Dermis microvascular lymphatic vessel endothelial cell (primary cell): Measurements from ENCODE around the gene TANGO6. TPM values are rescaled to one million over a fixed set of nuclear protein-coding genes. Genes with fewer than 3 reads are reported as not detected.
A peak's percentile ranks its signal among the peaks of the same experiment; 100 is the strongest.
"Not testable (repeated sequence)": the region's sequence is repeated elsewhere in the genome, so short reads cannot be mapped to it uniquely, and the experiment has no call there.

Experiments used
- DNase-seq, 2 donors: peaks; one replicate each; pipeline versions ENCODE4 v3.0.0 to v3.0.0-alpha.2; 2010; ENCODE audit warnings: low read depth in 2 of 2
- total RNA-seq: library from RNA; depleted of rRNA; stranded (reverse); fragments of >200 nt; gene quantifications from 2 replicates; pipeline ENCODE4 v1.2.1, GENCODE V29; 2014

Gene TANGO6
- total RNA-seq, 1 donor from 2014 or later = 15.1 TPM

- DNase-seq = no peak
These were observed 272.5 kb downstream of the TANGO6 start for GRCh38 chr16:69115837-69116236.

GRCh38 chr16:69116256-69116875 lies 273.0 kb downstream of the TANGO6 start:
- DNase-seq = no peak

GRCh38 chr16:69116906-69117305 lies 273.6 kb downstream of the TANGO6 start:
- DNase-seq = no peak

- no peak for DNase-seq
These were observed 275.1 kb downstream of the TANGO6 start for GRCh38 chr16:69118468-69118867.

- no peak for DNase-seq
These were observed 275.7 kb downstream of the TANGO6 start for GRCh38 chr16:69118994-69119393.

GRCh38 chr16:69119536-69119935 lies 276.2 kb downstream of the TANGO6 start:
- no peak for DNase-seq

GRCh38 chr16:69120096-69120664 lies 276.8 kb downstream of the TANGO6 start:
- no peak for DNase-seq

GRCh38 chr16:69123910-69124309 lies 280.6 kb downstream of the TANGO6 start:
- DNase-seq = peak; percentile 70 to 77

GRCh38 chr16:69124406-69124805 lies 281.1 kb downstream of the TANGO6 start:
- DNase-seq = not testable (repeated sequence)

GRCh38 chr16:69124961-69125360 lies 281.6 kb downstream of the TANGO6 start:
- not testable (repeated sequence) for DNase-seq

- DNase-seq = peak; percentile 56 to 58
These were observed 282.9 kb downstream of the TANGO6 start for GRCh38 chr16:69126221-69126620.

- DNase-seq = not testable (repeated sequence)
These were observed 283.5 kb downstream of the TANGO6 start for GRCh38 chr16:69126801-69127200.

- no peak for DNase-seq
These were observed 284.7 kb downstream of the TANGO6 start for GRCh38 chr16:69127966-69128510.

GRCh38 chr16:69130461-69130860 lies 287.1 kb downstream of the TANGO6 start:
- DNase-seq = no peak

- peak in 1 of 2 donors; percentile 53 for DNase-seq
These were observed 288.0 kb downstream of the TANGO6 start for GRCh38 chr16:69131167-69131838.

- peak; percentile 32 to 84 for DNase-seq
These were observed 288.6 kb downstream of the TANGO6 start for GRCh38 chr16:69131839-69132423.

GRCh38 chr16:69132424-69133252 lies 289.3 kb downstream of the TANGO6 start, which contains the start of the genes CHTF8 and UTP4:
Gene CHTF8, minus strand, starts transcription at chr16:69132588. Its CDS starts 11,130 bp downstream, at chr16:69121458.
Gene UTP4, plus strand, starts transcription at chr16:69132649. Its CDS starts 811 bp downstream, at chr16:69133460.
- DNase-seq = peak; percentile 43 to 85

- no peak for DNase-seq
These were observed 290.1 kb downstream of the TANGO6 start for GRCh38 chr16:69133373-69133954.
